ENCODE data around the gene PRDM7.

DNA sequence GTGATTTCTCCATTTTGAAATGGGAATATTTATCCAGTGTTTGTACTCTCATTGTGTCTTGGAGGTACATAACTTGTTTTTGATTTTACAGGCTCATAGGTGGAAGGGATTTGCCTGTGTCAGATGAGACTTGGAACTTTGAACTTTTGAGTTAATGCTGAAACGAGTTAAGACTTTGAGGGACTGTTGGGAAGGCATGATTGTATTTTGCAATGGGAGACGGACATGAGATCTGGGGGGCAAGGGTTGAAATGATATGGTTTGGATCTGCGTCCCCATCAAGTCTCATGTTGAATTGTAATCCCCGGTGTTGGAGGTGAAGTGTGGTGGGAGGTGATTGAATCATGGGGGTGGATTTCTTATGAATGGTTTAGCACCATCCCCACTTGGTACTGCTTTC, 21.8 kb downstream of the PRDM7 start:
- TF ChIP-seq GATA1 (IDR thresholded peaks at IDR 0.05; ENCODE audit: low read depth, low read length) (no peak), POLR2A (IDR thresholded peaks at IDR 0.05; ENCODE audit: low read length) (no peak)
